CD4-positive, alpha-beta T cell treated with Interleukin-4 for 1 hour (primary cell): ENCODE measurements around the gene ZIC2.

Experiments
- DNase-seq, 2 donors: peaks; one replicate each; pipeline ENCODE4 v3.0.0-alpha.2; 2020 to 2022

Gene ZIC2

DNA sequence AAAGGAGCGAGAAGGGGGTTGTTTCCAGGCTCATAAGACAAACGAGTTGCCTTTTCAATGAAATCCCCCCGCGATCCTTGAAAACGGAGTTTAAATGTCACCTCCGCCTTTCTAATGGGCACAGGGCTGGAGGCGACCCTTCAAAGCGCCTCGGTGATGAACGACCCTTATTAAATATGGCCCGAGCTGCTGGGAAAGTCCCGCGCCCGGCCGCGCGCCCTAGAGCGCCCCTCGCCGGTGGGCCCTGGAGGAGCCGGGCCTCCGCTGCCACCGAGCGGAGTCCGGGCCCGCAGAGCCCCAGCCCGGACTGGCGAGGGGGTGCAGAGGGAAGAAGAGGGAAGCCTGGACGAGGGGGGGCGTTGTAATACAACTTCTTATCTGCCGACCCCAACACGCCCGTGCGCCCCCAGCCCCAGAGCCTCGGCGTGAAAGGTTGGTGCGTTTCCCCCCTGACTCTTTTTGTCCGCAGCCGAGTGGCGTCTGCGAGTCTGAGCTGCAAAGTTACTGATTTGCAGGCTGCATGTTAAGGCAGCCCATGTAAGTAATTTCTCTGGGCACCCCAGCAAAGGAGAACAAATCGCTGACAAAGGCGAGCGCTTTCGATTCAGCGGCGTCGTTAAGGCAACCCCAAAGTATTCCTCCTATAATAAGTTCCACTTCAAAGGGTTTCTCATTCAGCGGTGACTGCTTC, 21.9 kb upstream of the ZIC2 start:
- DNase-seq, result peak; percentile 11 to 21

DNA sequence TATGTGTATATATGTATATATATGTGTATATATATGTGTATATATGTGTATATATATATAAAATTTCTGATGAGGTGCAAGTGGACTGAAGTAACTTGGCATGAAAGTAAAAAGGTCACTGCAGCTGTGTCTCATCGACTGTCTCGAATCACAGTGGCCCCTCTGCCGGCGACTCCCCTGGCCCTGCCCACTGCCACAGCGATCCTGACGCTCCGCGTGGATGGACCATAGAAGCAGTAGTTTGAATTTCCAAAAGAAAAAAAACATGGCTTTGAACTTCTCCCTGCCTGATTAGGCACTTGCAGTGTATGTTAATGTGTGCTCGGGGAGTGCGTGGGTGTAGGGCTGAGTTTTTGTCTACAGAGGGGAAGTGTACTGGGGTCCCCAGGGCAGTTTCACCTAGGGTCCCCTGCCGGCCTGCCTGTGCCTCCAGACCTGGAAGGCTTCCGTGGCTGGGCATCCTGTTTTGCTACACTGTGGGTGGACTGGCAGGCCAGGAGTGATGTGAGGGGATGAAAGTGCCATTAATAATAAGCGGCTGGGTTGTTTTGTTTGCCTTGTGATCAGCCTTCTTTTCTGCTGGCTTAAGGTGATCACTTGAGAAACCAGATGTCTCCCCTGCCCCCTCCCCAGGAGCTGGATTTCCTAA, 20.8 kb upstream of the ZIC2 start:
- no peak for DNase-seq

DNA sequence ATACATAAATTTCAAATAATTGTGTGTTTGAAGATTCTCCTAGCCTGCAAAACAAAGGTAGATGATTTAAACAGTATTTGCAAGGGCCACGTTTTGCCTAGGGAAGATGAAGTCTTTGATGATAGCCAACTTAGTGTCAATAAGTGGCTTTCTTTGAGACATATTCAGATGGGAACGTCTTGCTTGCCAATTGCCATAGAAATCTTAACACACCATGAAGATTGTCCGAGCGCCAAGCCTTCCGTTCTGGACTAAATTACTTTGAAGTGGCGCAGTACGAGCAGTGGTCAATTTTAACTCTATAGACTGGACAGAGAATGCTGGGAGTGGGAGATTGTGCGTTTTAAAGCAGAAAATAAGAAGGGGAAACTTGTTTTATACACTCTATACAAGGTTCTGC, 19.9 kb upstream of the ZIC2 start:
- no peak for DNase-seq

DNA sequence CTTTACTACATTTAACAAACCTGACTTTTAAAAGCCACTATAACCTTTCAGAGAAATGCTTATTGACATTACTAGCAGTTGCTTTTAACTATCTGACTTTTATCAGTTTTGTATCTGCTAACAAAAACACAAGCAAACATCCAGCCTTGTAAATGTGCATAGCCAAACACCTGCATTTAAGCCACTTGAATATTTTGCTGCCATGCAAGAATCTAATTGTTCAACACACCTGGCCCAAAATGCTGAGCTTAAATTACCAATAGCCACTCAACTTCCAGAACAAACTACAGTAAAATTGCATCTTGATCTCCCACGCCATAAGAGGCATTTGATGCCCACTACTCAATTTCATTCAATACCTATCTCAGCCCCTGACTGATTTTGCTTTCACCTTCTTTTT, 19.3 kb upstream of the ZIC2 start:
- no peak for DNase-seq

DNA sequence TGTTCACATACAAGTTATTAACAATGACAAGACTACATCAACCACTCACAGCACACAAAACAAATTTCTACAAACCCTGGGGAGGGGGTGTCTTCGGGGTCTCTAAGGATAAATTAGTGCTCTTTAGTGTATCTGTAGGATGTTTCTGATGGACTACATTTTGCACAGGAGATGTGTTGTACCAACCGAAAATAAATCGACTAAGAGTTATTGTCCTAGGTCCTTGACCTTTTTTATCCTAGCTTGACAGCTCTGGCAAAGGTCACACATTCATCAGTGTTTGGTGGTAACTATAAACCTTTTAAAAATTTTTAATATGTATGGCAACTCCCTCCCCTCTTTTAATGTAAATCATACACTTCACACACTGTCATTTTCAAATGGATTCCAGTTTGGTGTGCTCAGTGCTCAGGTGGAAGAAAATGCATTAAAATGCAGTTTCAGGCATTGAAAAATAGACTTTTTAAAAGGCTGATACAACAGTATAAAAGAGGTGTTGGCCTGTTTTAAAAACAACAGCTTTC, 17.7 kb upstream of the ZIC2 start:
- DNase-seq, result no peak

DNA sequence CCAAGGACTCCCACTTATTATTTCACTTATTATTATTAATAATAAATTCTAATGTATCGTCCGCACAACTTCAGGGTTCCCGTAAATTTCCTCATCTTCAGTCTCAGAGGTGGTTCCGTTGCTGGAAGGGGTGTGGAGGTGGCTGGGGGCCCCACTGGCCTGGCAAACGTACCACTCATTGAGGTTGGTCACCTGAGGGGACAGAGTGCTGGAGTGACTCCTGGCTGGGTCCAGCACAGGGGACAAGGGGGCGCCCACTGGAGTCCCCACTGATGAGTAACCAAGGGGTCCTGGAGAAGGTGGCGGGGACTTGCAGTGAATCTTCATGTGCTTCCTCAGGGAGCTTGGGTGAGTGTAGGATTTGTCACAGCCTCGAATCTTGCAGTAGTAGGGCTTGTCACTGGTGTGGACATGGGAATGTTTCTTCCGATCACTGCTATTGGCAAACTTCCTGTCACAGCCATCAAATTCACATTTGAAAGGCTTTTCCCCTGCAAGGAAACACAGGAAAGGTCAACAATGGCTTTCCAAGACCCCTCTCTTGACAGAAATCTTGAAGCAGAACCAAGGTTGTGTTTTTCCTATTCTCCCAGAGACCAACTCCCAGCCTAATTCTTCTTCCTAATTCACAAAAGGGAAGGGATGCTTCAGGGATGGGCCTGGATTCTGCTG, 16.1 kb upstream of the ZIC2 start:
- peak in 1 of 2 donors; percentile 7 for DNase-seq

DNA sequence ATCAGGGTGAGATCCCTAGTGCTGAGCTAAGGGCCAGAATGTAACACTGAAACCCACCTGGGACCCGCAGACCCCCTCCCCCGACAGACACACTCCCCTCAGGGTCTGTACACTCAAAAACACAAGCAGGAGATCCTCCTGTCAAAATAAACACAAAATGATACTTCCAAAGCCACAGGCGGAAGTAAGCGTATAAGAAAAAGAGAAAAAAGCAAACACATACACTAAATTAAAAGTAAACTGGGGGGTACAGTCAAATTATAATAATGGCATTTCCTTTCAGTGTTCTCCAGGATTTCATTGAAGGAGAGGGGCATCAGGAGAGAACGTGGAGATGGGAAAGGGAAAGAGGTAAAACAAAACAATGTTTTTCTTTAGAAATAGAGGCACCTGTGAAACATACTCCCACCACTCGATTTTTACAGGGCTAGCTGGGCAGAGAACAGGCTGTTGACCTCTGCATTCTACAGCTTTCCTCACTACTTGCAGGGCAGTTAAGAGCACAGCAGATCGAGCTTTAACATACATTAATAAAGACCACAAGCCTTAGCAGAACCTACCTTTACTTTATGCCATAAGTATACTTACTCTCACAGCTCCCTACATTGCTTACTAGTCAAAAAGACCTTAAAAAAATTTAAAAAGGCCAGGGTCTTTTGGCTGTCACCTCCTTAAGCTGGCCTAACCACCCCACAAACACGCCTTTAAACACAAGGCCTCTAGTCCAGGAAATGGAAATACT, 15.3 kb upstream of the ZIC2 start:
- DNase-seq, result peak in 1 of 2 donors; percentile 3

DNA sequence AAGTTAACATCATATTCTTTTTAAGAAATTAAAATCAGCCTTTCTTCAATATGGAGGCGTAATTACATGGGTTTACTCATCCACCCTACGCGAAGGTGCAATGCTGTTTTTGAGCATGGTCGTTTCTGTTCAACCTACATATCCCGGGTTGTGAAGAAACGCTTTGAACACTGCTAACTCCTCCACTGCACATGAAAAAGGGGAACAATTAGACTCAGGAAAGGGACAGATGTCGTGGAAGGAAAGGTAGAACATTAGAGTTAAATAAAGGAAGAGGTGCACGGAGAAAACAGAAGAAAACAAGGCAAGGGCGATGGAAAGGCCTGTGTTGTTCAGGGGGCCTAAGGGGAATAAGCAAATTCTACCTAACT, 14.1 kb upstream of the ZIC2 start:
- DNase-seq, result peak in 1 of 2 donors; percentile 3

DNA sequence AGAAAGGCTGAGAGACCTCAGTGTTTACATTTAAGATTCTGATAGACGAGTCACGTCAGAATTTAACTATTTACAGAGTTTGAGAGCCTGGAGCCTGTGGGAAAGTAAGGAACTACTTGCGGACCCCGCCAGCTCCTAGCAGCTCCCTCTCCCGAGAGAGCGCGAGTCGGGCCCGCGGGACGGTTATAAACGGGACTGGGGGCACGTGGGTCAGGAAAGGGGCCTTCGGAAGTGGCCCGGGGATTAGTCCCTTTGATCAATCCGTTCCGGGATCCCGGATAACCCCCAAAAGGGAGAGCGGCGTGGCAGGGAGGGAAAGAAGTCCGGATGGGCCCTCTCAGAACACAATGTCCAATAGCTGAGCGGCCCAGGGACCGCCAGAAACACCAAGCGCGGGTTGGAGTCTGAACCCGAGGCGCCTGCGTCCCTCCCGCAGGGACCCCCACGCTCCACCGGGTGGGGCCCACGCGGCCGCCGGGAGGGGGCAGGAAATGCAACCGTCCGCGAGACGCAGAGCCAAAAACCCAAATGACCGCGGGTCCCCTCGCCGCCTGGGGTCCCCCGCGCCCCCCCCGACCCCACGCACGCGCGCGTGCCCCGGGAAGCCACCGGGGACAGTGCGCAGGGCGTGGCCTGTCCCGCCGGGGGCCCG, 13.6 kb upstream of the ZIC2 start:
- peak in 1 of 2 donors; percentile 6 for DNase-seq

DNA sequence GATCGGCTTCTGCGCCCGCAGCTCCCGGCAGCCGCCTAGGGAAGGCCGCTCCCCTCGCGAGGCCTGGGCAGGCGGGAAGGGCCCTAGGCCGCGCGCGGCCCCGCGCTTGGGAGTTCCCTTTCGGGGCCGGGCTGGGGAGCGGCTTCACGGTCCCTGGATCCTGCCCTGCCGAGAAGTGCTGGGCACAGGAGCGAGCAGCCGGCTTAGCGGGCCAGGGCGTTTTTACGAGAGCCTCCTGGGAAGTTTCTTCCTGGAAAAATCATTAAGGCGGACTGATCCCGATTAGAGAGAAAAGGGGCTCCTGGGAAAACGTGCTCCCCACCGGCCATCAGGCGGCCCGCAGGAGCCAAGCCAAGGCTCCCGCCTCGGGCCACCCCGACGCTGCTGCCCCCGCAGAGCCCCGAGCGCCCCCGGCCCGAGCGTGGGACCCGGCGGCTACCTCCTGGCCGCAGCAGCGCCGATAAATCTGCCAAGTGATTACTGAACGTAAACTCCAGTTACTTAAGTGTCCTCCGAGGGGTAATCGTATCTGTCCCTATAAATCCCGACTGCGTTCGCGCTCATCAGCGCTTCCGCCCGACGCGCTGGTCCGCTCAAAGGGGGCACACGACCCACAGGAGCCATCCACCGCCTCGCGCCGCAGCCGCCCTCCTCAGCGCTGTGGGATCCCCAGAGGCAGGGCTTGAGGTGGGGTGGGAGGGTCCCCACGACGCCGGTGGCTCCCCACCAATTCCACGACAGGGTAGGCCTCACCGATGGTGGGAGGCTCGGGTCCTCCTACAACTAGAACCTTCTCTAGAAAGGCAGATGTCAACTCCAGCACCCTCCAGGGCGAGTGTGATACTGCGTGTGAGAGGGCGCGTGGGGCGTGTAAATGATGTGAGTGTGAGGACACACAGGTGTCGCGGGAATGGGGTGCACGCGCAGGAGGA, 12.8 kb upstream of the ZIC2 start:
- DNase-seq, result peak in 1 of 2 donors; percentile 9

DNA sequence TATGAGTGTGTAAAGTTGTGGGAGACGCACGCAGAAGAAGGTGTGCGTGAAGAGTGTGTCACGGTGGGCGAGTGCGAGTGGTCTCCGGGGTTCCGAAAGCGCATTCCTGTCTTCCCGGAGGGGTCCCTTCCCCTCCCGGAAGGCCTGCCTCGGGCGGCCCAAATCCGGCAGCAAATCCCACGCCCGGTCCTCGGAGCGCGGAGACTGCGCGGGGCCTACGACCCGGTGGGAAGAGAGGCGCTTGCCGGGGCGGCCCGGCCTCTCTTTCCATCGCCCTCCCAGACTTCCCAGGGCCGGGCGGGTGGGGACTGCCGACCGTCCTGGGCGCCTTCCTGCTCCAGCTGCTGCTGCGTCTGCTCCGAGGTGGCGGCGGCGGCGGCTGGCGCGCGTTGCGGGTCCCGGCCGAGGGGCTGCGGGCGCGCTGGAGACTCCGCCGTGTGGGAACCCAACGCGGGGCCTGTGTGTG, 12.1 kb upstream of the ZIC2 start:
- DNase-seq, result peak in 1 of 2 donors; percentile 10

DNA sequence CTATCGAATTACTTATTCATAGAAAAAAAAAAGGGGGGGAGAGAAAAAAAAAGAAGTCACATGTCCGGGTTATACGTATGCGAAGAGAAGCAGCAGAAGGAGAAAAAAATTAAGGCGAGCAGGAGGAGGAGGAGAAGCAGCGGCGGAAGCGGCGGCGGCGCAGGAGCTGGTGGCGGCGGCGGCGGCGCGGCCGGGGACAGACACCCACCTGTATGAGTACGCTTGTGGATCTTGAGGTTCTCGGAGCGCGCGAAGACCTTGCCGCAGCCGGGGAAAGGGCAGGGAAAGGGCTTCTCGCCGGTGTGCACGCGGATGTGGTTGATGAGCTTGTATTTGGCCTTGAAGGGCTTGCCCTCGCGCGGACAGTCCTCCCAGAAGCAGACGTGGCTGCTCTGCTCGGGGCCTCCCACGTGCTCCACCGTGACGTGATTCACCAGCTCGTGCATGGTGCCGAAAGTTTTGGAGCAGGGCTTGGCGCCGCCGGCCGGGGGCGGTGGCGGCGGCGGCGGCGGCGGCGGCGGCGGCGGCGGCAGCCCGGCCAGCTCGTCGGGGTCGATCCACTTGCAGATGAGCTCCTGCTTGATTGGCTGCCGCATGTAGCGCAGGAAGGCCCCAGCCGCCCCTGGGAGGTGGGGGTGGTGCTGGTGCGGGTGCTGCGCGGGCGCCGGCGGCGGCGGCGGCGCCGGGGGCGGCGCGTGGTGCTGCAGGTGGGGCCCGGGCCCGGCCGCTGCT, 11.5 kb upstream of the ZIC2 start:
- no peak for DNase-seq

DNA sequence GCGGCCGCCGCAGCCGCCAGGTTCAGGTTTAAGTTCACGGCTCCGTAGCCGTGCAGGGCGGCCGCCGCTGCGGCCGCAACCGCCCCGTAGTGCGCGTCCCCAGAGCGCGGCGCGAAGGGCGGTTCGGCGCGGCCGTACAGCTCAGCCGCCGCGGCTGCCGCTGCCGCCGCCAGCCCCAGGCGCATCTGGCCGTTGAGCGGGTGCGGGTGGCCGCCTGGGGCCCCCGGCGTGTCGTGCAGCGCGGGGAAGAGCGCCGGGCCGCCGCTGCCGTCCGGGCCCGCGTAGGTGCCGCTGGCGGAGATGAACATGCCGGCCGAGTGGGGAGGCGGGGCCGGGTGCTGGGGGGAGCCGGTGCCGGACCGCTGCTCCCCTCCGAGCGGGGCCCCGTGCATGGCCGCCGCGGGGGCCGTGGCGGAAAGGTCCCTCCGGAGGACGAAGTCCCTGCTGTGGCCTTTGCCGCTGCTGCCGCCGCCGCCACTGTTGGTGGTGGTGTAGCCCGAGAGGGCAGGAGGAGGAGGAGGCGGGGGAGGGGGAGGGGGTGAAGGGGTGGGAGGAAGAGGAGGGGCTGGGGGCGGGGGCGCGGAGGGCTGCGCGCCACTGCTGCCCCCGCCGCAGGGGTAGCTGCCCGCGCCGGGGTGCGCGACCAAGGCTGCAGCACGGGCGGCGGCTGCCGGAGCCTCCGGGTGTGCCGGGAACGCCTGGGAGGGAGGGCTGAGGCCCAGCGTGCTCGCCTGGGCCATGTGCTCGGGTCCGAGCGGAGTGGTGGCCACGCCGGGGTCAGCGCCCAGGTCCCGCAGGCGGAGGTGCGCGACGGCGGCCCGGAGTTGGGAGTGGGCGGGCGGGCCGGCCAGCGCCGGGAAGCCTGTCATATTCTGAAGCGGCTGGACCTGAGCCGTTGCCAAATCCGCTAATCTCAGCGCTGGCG, 10.7 kb upstream of the ZIC2 start:
- DNase-seq, result no peak

DNA sequence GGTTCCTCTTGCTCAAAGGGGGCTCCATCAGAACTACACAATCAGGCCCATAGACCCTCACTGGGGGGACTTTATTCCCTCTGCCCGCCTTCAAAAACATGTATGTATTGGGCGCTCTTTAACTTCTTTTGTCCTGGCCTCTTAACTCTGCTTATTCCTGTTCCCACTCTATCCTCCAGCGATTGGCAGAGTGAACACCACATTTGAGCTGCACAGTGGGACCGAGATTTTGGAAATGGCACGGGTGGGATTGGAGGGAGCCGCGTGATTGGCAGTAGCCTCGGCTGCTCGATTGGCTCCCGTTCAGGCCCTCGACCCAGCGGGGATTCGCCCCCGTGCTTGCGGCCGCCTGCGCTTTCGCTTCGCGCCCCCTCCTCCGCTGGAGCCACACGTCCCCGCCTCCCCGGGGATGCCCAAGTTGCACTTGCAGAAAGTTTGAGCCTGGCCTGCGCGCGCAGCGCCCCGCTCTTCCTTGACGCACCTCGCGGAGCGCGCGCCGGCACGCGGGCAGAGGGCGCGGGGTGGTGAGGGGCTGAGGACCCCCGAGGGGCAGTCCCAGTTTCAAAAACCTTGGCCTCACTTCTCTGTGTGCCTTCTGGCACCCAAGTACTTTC, 9.9 kb upstream of the ZIC2 start, which contains the start of gene ZIC5:
TSS of gene ZIC5 (minus strand) at position 192 of the 614 bp plus-strand sequence. CDS start at position 28, 164 bp downstream.
- DNase-seq, result no peak

DNA sequence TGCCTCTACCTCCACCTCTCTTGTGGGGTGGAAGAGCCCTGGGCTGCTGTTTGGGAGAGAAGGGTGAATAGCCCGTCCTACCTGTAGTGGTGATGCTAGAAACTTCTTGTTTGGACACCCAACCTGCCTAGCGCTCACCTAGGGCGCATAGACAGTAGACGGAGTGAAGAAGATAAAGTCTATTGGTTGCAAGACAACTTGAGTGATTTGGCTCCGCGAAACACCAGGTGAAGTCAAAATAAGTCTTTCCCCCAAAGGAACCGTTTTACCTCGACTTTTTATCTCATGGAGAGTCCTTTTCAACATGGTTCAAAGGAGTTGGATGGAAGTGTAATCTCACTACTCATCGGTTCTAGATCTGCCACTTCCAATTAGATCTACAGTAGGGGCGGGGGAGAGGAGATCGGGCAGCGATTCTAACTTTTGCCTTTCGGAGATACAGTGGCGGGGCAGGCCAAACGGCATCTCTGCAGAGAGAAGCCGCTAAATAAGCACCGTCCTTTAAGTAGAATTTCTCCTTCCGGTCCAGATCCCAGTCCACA, 9.3 kb upstream of the ZIC2 start:
- no peak for DNase-seq

DNA sequence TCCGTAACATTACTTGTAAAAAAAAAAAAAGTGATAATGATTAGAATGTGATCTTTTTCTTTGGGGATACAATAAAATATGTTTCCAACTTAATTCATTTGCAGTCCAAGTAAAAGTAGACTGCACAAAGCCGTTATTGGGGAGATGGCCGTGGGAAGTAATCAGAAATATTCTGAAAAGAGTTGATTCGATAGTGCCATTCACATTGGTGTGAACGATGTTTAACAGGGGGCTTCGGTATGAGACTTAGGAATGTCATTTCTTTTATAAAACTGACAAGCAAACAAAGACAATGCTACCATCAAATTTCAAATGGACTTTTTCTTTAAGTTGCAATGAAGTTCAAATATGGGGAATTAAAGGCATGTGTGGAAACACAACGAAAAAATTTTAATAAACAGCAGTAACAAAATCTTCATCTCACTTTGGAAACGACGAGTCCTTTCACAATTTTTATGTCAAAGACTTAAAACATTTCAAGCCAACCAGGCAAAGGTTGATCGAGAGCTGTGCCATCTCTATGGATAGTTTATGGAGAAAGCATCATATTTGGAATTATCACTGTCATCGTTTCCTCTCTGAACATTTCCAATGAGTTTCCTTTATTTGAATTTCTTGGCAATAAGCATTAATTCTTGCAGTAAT, 8.3 kb upstream of the ZIC2 start:
- DNase-seq, result no peak

DNA sequence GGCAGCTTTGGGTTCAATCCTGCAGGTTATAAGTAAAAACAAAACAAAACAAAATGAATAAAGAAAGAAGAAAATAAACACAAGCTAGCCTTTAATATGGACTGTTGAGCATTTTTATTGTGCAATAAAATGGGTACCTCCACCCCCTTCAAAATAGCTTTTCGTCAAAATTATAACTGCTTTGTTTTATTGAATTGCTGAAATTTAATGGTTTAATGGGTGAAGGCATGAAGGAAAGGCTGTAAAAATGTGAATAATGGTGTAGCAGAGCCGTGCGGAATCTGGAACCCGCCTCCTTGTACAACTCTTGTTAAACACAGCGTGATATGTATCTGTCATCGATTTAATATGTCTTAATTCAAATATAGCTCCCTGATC, 7.8 kb upstream of the ZIC2 start:
- DNase-seq, result no peak

DNA sequence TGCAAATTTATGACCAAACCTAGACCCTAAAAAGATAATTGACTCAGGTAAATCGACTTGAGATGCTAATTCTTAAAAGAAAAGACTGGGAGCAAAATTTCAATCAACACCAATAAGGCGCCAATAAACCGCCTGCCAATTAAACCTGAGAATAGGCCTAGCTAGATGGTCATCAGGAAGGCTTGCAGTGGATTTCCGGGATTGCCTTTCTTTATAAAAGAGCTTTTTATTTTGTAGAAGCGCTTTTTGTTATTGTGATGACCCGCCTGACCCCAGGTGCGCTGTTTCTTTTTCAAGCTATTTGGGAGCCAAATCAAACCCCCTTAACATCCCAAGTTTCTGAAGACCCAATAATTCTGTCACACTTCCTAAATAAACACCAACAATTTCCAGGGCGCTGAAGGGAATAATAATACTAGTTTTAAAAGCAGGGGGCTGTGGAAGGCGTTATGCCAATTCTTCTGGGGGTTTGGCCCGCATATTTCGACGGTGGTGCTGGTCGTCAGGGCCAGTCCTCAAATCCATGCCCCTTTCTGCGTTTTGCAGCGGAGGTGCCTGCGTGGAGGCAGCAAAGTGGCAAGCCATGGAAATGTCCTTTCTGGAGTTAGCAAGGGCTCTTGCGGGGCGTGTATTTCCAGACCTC, 7.2 kb upstream of the ZIC2 start:
- peak in 1 of 2 donors; percentile 1 for DNase-seq
